ENCODE data around the gene TNK2.
A peak's percentile ranks its signal among the peaks of the same experiment; 100 is the strongest.
"Not testable (repeated sequence)": the region's sequence is repeated elsewhere in the genome, so short reads cannot be mapped to it uniquely, and the experiment has no call there.

Gene TNK2

DNA sequence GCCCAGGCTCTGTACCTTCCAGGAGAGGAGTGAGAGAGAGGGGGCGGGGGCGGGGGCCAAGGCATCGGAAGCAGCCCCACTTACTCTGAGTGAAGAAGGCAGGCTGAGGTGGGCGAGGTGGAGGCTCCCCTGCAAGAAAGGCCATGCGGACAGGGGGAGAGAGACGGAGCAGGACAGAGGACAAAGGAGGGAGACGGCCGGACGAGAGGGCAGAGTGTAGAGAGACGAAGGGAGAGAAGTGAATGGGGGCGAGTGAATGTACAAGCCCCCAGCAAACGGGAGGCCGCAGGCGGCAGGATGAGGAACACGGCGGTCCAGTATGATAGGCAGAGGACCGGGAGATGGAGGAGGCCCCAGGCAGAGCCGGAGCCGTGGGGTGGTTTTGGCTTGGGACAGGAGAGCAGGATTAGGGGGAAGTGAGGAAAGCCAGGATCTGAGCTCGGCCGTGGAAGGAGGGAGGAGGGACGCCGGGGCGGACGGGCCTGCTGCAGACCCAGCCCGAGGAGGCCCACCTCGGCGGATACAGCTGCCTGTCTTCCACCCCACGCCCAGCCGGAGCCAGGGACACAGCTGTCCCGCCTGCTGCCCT lies 38.8 kb downstream of the TNK2 start:
- Histone ChIP-seq H3K4me2 (ENCODE audit: low read length) (no peak overlapping the region), H3K4me1 (ENCODE audit: control insufficient read depth, insufficient read depth, low read length) (peaks cover 24% of the 10 kb centered on the region), H3K9ac (ENCODE audit: low read depth, low read length) (no peak overlapping the region), H3K4me3 (ENCODE audit: low read length) (no peak overlapping the region), H3K27me3 (ENCODE audit: control insufficient read depth, insufficient read depth, low read length) (no peaks in the 10 kb centered on the region), H3K36me3 (ENCODE audit: insufficient read depth, low read length) (peaks cover 14% of the 10 kb centered on the region), H3K9me3 (replicated peaks; ENCODE audit: low read length) (no peaks in the 10 kb centered on the region)

DNA sequence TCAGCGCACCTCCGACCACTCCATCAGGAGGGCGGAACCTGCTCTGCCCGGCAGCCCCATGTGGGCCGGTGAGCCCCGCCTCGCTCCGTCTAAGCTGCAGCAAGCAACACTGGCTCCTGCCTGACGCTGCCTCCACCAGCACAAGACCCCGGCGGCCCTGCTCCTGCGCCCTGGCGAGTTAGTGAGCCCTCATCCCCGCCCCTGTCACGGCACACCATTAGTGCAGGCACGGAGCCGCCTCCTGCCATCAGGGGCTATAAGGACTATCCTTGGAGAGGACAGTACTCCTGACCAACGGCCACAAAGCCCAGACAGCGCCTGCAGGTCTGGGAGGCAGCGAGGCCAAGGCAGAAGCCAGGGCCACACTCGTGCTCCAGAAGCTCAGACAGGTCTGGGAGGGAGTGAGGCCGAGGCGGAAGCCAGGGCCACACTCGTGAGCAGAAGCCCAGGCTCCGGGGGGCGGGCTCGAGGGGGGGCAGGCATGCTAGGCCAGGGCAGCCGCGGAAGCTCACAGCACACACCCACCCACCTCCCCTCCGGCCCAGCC lies 39.4 kb downstream of the TNK2 start:
- no peak overlapping the region for H3K4me3 ChIP-seq (ENCODE audit: low read length)
- H3K9ac ChIP-seq (ENCODE audit: low read depth, low read length) = no peak overlapping the region
- H3K27me3 ChIP-seq (ENCODE audit: control insufficient read depth, insufficient read depth, low read length) = no peaks in the 10 kb centered on the region
- no peaks in the 10 kb centered on the region for H3K9me3 ChIP-seq (replicated peaks; ENCODE audit: low read length)
- H3K4me2 ChIP-seq (ENCODE audit: low read length) = no peak overlapping the region
- H3K4me1 ChIP-seq (ENCODE audit: control insufficient read depth, insufficient read depth, low read length) = peaks cover 20% of the 10 kb centered on the region
- peaks cover 14% of the 10 kb centered on the region for H3K36me3 ChIP-seq (ENCODE audit: insufficient read depth, low read length)

DNA sequence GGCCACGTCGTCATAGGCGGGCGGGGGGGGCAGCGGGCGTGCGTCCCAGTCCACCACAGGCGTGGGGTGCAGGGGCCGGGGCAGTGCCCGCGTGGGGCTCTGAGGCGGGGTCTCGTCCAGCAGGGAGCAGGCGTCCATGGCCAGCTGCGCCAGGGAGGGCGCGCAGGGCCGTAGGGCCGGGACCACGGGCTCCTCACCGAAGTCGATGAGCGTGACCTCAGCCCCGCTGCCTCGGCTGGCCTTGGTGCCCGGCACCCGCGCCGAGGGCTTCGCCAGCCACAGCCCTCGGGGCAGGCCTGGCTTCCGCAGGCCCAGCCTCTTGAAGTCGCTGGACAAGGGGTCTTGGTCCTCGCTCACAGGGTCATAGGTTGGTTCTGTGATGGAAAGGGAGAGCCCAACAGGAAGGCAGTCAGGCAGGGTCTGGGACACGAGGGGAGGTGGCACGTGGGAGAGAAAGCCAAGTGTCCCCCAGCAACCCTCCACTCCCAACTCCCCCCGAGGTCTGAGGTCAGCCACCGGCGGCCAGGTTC lies 40.0 kb downstream of the TNK2 start:
- H3K9me3 ChIP-seq (replicated peaks; ENCODE audit: low read length) = no peaks in the 10 kb centered on the region
- no peak overlapping the region for H3K9ac ChIP-seq (ENCODE audit: low read depth, low read length)
- H3K4me3 ChIP-seq (ENCODE audit: low read length) = no peak overlapping the region
- H3K27me3 ChIP-seq (ENCODE audit: control insufficient read depth, insufficient read depth, low read length) = no peaks in the 10 kb centered on the region
- H3K4me2 ChIP-seq (ENCODE audit: low read length) = no peak overlapping the region
- H3K4me1 ChIP-seq (ENCODE audit: control insufficient read depth, insufficient read depth, low read length) = peaks cover 21% of the 10 kb centered on the region
- peaks cover 14% of the 10 kb centered on the region for H3K36me3 ChIP-seq (ENCODE audit: insufficient read depth, low read length)

DNA sequence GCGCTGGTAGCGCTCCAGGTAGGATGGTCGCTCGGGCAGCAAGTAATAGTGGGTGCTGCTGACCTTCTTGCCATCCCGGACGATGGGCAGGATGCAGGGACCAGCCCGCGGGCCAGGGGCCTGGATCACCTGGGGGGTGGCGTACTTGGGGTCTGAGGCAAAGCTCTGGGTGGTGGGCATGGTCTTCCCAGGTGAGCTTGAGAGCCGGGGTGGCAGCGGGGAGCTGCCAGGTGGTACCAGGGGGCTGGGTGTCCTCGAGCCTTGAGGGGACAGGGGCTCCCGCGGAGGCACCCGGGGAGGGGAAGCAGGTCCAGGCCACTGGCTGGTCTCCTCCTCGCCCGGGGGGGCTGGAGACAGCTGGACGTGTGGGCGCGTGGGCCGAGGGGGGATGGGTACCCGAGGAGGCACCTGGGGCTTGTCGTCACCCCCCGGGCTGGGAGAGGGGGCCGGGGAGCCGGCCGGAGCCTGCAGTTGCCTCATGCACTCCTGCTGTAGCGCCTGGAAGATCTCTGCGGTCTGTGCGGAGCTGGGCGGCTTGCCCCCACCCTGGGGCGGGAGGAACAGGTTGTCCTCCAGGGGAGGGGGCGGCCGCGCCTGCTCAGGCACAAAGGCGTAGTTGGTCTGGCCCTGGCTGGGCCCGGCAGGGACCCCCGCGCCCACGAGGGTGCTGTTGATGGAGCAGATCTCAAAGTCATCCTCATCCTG lies 40.6 kb downstream of the TNK2 start:
- peaks cover 16% of the 10 kb centered on the region for H3K36me3 ChIP-seq (ENCODE audit: insufficient read depth, low read length)
- no peak overlapping the region for H3K4me3 ChIP-seq (ENCODE audit: low read length)
- peaks cover 22% of the 10 kb centered on the region for H3K4me1 ChIP-seq (ENCODE audit: control insufficient read depth, insufficient read depth, low read length)
- no peak overlapping the region for H3K4me2 ChIP-seq (ENCODE audit: low read length)
- no peak overlapping the region for H3K9ac ChIP-seq (ENCODE audit: low read depth, low read length)
- H3K9me3 ChIP-seq (replicated peaks; ENCODE audit: low read length) = no peaks in the 10 kb centered on the region
- no peaks in the 10 kb centered on the region for H3K27me3 ChIP-seq (ENCODE audit: control insufficient read depth, insufficient read depth, low read length)

DNA sequence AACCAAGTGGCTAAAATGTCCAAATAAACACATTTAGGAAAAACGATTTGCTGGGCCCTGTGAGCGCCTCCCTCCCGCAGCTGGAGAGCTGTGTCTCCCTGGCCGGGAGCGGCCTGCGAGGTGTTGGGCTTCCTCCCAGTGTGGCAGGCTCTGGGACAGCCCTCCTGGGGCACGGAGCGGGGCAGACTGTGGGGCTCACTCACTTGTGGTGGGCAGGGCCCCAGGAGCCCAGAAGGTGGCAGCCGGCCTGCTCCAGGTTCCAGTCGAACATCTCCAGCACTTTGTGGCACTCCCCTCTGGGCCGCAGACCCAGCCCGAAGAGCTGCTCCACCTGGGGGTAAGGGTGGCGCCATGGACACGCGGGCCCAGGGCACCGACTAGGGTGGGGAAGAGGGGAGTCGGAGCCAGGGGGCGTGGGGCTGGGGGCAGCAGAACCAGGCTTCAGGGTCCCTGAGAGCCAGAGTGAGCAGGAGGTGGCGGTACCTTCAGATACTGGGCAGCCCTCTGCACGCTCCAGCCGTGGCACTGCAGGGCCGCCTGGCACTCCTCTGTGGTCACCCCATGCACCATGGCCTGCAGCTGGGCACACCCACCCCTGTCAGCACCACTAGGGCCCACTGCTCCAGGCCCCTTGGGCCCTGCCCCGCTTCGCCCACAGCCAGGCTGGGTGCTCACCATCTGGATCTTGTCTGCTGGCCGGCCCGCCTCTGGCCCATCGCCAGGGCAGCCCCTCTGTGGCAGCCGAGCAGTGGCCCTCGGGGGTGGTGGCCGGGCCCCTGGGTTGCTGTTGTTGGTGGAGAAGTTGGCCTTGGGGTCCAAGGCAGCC lies 41.5 kb downstream of the TNK2 start:
- no peaks in the 10 kb centered on the region for H3K27me3 ChIP-seq (ENCODE audit: control insufficient read depth, insufficient read depth, low read length)
- peaks cover 17% of the 10 kb centered on the region for H3K36me3 ChIP-seq (ENCODE audit: insufficient read depth, low read length)
- peaks cover 22% of the 10 kb centered on the region for H3K4me1 ChIP-seq (ENCODE audit: control insufficient read depth, insufficient read depth, low read length)
- H3K9ac ChIP-seq (ENCODE audit: low read depth, low read length) = no peak overlapping the region
- H3K4me3 ChIP-seq (ENCODE audit: low read length) = no peak overlapping the region
- no peaks in the 10 kb centered on the region for H3K9me3 ChIP-seq (replicated peaks; ENCODE audit: low read length)
- H3K4me2 ChIP-seq (ENCODE audit: low read length) = no peak overlapping the region

DNA sequence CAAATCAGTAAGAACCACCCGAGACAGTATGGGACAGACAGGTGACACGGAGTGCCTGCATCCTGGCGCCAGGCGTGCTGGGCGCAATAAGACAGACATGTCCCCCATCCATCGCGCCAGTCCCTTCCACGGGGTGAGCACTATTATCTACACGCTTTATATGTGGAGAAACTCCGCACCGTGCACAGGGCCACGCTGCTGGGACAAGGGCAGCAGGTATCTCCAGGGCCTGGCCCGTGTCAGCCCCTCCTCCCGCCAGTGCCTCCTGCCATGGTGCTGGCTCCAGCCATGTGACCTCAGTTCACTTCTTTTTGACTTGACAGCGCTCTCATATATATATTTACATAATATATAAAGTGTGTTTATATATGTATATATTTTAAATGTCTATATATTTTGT lies 42.6 kb downstream of the TNK2 start:
- peaks cover 11% of the 10 kb centered on the region for H3K36me3 ChIP-seq (ENCODE audit: insufficient read depth, low read length)
- H3K9ac ChIP-seq (ENCODE audit: low read depth, low read length) = no peak overlapping the region
- no peaks in the 10 kb centered on the region for H3K9me3 ChIP-seq (replicated peaks; ENCODE audit: low read length)
- no peak overlapping the region for H3K4me2 ChIP-seq (ENCODE audit: low read length)
- no peak overlapping the region for H3K4me3 ChIP-seq (ENCODE audit: low read length)
- no peaks in the 10 kb centered on the region for H3K27me3 ChIP-seq (ENCODE audit: control insufficient read depth, insufficient read depth, low read length)
- H3K4me1 ChIP-seq (ENCODE audit: control insufficient read depth, insufficient read depth, low read length) = peaks cover 15% of the 10 kb centered on the region

DNA sequence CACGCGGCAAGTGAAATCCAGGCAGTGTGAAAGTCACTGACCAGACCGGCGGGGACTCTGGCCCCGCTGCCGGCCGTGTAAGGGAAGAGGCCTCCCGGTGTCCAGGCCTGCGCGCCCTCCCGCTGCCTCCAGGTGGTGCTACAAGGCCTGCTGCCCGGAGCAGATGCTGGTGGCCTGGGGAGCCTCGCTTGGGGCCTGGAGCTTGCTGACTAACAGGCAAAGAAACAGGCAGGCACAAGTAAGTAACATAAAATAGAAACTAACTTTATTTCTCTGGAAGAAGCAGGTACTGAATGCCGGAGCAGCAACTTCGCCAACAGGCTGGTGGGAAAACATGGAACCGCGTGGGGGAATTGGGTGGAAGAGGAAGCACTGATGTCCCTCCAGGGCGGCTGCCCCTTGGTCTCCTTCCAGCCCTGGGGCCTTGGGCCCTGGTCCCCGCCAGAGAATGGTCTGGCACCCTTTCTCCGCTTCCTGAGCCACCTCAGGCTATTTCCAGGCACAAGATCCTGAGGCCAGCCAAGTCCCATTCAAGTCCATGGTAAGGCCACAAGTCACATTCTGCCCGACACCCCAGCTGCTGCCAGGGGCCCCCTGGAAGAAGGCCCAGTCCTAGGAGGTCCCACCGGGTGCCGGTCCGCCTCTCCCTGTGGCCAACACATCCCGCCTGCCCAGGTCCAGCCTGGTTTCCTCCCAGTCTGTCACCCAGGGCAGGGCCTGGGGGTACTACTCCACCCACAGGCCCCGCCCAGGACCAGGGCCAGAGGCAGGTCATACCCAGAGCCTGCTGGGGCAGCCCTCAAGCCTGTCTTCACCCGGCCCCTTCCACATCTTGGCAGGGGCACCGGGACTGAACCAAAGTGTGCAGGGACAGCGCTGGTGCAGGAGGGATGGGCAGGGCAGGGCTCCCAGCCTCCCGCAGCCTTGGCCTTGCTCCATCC lies 45.0 kb downstream of the TNK2 start:
- peaks cover 8% of the 10 kb centered on the region for H3K36me3 ChIP-seq (ENCODE audit: insufficient read depth, low read length)
- H3K9ac ChIP-seq (ENCODE audit: low read depth, low read length) = peak overlapping the region; percentile 30
- H3K9me3 ChIP-seq (replicated peaks; ENCODE audit: low read length) = no peaks in the 10 kb centered on the region
- H3K27me3 ChIP-seq (ENCODE audit: control insufficient read depth, insufficient read depth, low read length) = no peaks in the 10 kb centered on the region
- peak overlapping the region; percentile 40 for H3K4me2 ChIP-seq (ENCODE audit: low read length)
- H3K4me3 ChIP-seq (ENCODE audit: low read length) = no peak overlapping the region
- peaks cover 10% of the 10 kb centered on the region for H3K4me1 ChIP-seq (ENCODE audit: control insufficient read depth, insufficient read depth, low read length)

DNA sequence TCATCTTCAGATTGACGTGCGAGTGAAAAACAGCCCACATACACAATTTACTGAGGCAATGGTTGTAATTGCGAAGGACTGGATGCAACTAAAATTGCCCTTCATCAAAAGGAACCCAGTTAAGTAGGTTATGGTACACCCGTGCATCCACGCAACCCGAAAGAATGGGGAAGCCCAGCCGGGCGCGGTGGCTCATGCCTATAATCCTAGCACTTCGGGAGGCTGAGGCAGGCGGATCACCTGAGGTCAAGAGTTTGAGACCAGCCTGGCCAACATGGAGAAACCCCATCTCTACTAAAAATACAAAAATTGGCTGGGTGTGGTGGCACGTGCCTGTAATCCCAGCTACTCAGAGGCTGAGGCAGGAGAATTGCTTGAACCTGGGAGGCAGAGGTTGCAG lies 46.0 kb downstream of the TNK2 start:
- H3K9ac ChIP-seq (ENCODE audit: low read depth, low read length); H3K27me3 ChIP-seq (ENCODE audit: control insufficient read depth, insufficient read depth, low read length); H3K4me2 ChIP-seq (ENCODE audit: low read length); H3K36me3 ChIP-seq (ENCODE audit: insufficient read depth, low read length); H3K4me3 ChIP-seq (ENCODE audit: low read length); H3K9me3 ChIP-seq (replicated peaks; ENCODE audit: low read length): not testable (repeated sequence)
- peaks cover 10% of the 10 kb centered on the region for H3K4me1 ChIP-seq (ENCODE audit: control insufficient read depth, insufficient read depth, low read length)

DNA sequence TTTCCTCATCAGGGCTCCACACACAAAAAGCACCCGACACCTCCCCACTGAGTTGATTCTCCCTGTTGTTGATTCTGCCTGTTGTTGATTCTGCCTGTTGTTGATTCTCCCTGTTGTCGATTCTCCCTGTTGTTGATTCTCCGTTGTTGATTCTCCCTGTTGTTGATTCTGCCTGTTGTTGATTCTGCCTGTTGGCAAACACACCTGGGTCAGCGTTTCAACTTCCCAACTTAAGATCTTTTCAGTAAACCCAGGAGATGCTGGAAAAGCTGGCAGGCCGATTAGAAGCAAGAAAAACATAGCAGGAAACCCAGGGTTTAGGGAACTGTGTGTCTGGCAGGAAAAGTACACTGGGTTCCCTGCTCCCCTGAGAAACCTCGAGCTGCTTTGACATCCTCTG lies 47.9 kb downstream of the TNK2 start:
- Histone ChIP-seq H3K27me3 (ENCODE audit: control insufficient read depth, insufficient read depth, low read length) (no peaks in the 10 kb centered on the region), H3K4me1 (ENCODE audit: control insufficient read depth, insufficient read depth, low read length) (peaks cover 10% of the 10 kb centered on the region), H3K9me3 (replicated peaks; ENCODE audit: low read length) (no peaks in the 10 kb centered on the region), H3K9ac (ENCODE audit: low read depth, low read length) (no peak overlapping the region), H3K36me3 (ENCODE audit: insufficient read depth, low read length) (peaks cover 3% of the 10 kb centered on the region), H3K4me3 (ENCODE audit: low read length) (no peak overlapping the region), H3K4me2 (ENCODE audit: low read length) (no peak overlapping the region)

DNA sequence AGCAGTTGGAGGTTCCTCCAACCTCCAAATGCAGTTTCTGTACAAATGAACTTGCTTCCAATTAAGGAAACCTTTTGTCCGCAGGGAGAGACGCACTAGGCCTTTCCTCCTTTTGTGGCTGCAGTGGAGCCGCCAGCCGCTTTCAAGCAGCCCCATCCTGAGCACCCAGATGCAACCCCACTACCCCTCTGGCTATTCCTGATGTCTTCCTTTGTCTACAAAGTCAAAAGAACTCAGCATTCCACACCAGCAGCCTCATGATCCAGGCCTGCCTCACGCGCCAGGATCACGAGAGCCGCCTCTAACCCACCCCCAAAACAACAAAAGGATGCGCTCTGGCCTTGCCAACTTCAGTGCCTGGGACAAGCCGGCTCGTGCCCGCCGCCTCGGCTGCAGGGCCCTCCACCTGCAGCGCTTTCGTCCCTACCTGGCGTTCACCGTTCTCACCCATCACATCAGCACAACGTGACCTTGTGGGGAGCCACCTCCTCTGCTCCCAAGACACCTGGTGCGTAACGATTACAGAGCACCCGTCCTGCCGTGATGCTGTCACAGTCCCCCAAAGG lies 48.4 kb downstream of the TNK2 start:
- no peaks in the 10 kb centered on the region for H3K9me3 ChIP-seq (replicated peaks; ENCODE audit: low read length)
- no peak overlapping the region for H3K4me3 ChIP-seq (ENCODE audit: low read length)
- H3K4me1 ChIP-seq (ENCODE audit: control insufficient read depth, insufficient read depth, low read length) = peaks cover 10% of the 10 kb centered on the region
- H3K27me3 ChIP-seq (ENCODE audit: control insufficient read depth, insufficient read depth, low read length) = no peaks in the 10 kb centered on the region
- peak overlapping the region; percentile 38 for H3K4me2 ChIP-seq (ENCODE audit: low read length)
- no peak overlapping the region for H3K9ac ChIP-seq (ENCODE audit: low read depth, low read length)
- peaks cover 3% of the 10 kb centered on the region for H3K36me3 ChIP-seq (ENCODE audit: insufficient read depth, low read length)
